ENCODE results near the gene LAMC1.

DNA sequence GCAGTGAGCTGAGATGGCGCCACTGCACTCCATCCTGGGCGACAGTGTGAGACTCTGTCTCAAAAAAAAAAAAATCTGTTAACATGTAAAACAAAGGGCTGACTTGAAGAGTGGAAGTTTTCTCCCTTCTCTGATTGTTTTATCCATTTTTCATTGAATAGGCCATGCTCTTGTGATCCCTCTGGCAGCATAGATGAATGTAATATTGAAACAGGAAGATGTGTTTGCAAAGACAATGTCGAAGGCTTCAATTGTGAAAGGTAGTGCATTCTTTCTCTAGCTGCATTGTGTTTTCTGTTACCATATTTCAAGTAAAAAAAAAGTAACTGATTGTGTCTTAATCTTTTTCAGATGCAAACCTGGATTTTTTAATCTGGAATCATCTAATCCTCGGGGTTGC lies 93.2 kb downstream of the LAMC1 start:
- TF ChIP-seq CTCF (IDR thresholded peaks at IDR 0.05) (no peak), POLR2AphosphoS5 (IDR thresholded peaks at IDR 0.05) (no peak), POLR2A (IDR thresholded peaks at IDR 0.05) (no peak)
